HG02642 (cell line): ENCODE results near the gene ZBTB16.

Source experiments
- ATAC-seq: cut with Tn5 transposase; IDR thresholded peaks from one replicate; pipeline ENCODE4 v1.9.1; 2021; ENCODE audit warnings: mild to moderate bottlenecking; ENCODE audit not compliant: unreplicated experiment, poor library complexity

The ZBTB16 gene

GRCh38 chr11:114195981-114196731, 136.6 kb downstream of the ZBTB16 start:
- no peak for ATAC-seq

GRCh38 chr11:114196997-114197703, 137.6 kb downstream of the ZBTB16 start:
- ATAC-seq: no peak

- ATAC-seq: no peak
These were observed 138.4 kb downstream of the ZBTB16 start for GRCh38 chr11:114197799-114198500.

- ATAC-seq: no peak
These were observed 139.5 kb downstream of the ZBTB16 start for GRCh38 chr11:114199051-114199450.

GRCh38 chr11:114200351-114201133, 141.0 kb downstream of the ZBTB16 start:
- no peak for ATAC-seq

GRCh38 chr11:114201219-114201618, 141.7 kb downstream of the ZBTB16 start:
- ATAC-seq: no peak

- ATAC-seq: no peak
These were observed 142.6 kb downstream of the ZBTB16 start for GRCh38 chr11:114202011-114202609.

GRCh38 chr11:114207096-114207495, 147.6 kb downstream of the ZBTB16 start:
- ATAC-seq: no peak

- no peak for ATAC-seq
These were observed 148.9 kb downstream of the ZBTB16 start for GRCh38 chr11:114208377-114208776.

- ATAC-seq: no peak
These were observed 149.8 kb downstream of the ZBTB16 start for GRCh38 chr11:114209343-114209742.

GRCh38 chr11:114209904-114210303, 150.4 kb downstream of the ZBTB16 start:
- no peak for ATAC-seq

GRCh38 chr11:114211444-114212121, 152.1 kb downstream of the ZBTB16 start:
- ATAC-seq: no peak

GRCh38 chr11:114213622-114214021, 154.1 kb downstream of the ZBTB16 start:
- no peak for ATAC-seq

GRCh38 chr11:114215428-114215827, 155.9 kb downstream of the ZBTB16 start:
- ATAC-seq: no peak

GRCh38 chr11:114215871-114216795, 156.6 kb downstream of the ZBTB16 start:
- no peak for ATAC-seq

- ATAC-seq: no peak
These were observed 157.3 kb downstream of the ZBTB16 start for GRCh38 chr11:114216796-114217180.

- ATAC-seq: no peak
These were observed 159.0 kb downstream of the ZBTB16 start for GRCh38 chr11:114218508-114218907.

- ATAC-seq: no peak
These were observed 160.2 kb downstream of the ZBTB16 start for GRCh38 chr11:114219559-114220349.
